Right lung (tissue), 5 donors: ENCODE measurements around the gene LIN7A. TPM values are rescaled to one million over a fixed set of nuclear protein-coding genes. Genes with fewer than 3 reads are reported as not detected.
"Not testable (repeated sequence)": the region's sequence is repeated elsewhere in the genome, so short reads cannot be mapped to it uniquely, and the experiment has no call there.

Source experiments
- DNase-seq, 2 donors: peaks; one replicate each; pipeline ENCODE4 v3.0.0-alpha.2; 2013
- polyA plus RNA-seq, 5 donors: library from polyadenylated mRNA; unstranded; fragments of 120-200 nt; gene quantifications; one replicate each; pipeline versions ENCODE4 v1.2.1 to v1.2.3, GENCODE V29; 2013; ENCODE audit warnings: inconsistent platforms in 1 of 5, low replicate concordance in 1 of 5; ENCODE audit not compliant: insufficient read length in 5 of 5, insufficient read depth in 1 of 5

Gene LIN7A
- polyA plus RNA-seq, 5 donors: 12.1 to 25.6 (median 22.1) TPM

DNA sequence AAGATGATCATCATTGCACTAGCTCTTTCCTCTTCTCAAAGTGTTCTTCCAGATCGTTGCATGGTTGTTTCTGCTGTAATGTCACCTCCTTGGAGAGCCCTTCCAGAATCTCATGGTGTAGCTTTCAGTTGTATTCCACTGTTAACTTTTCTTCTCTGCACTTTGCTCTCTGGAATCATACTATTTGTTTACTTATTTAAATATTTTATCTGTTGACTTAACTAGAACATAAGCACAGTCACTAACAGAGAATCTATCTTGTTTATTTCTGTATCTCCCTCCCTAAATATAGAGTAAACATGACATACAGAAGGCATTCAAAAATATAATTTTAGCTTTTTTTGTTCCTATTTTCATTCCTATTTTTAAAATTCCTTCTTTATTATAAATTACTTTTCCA lies 11.8 kb downstream of the LIN7A start:
- no peak for DNase-seq

- DNase-seq: no peak
These were observed 12.5 kb downstream of the LIN7A start for GRCh38 chr12:80925237-80925636.

DNA sequence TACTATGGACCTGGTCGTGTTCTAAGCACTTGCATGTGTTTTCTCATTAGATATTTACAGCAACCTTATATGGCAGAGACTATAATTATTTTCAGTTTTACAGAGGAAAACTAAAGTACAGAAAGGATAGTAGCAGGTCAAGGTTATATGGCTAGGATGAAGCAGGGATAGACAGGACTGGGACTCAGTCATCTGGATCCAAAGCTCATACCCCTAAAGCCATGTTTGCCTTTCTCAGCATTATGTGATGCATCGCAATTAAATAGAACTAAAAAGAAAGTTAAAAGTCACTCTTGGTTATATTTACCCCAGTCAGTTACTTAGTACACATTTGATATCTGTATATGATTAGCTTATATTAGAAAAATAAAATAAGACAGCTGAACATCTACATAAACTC lies 13.3 kb downstream of the LIN7A start:
- DNase-seq: no peak

DNA sequence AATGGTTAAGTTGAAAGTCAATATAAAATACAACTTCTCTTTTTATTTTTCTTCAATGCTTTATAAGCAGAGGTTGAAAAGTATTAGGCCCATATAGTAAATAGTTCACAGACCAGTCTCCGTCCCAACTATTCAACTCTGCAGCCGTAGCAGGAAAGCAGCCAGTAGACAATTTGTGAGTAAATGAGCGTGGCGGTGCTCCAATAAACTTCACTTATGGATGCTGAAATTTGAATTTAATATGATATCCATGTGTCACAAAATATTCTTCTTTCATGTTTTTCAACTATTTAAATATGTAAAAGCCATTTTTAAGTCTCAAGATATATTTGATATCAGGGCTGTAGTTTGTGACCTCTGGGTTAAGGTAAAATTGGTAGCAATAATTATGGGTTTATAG lies 17.7 kb downstream of the LIN7A start:
- DNase-seq: no peak

DNA sequence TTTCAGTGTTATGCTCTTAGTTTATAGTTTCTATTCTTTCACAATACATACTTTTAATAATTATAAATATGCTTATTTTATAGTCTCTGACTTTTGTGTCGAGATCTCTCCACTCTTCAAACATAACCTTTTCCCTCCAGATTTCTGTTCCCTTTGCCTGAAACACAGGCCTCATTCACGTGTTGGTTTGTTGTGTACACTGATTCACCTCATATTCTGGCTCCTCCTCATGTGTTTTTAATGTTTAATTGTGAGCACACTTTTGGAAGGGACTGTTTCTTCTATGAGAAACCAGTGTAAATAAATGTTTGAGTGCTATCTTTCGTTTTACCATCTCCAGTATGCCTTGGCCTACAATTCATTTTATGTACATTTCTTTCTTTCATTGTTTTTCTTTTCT lies 20.1 kb downstream of the LIN7A start:
- no peak for DNase-seq

- peak in 1 of 2 donors; percentile 7 for DNase-seq
These were observed 24.6 kb downstream of the LIN7A start for GRCh38 chr12:80912901-80913770.

DNA sequence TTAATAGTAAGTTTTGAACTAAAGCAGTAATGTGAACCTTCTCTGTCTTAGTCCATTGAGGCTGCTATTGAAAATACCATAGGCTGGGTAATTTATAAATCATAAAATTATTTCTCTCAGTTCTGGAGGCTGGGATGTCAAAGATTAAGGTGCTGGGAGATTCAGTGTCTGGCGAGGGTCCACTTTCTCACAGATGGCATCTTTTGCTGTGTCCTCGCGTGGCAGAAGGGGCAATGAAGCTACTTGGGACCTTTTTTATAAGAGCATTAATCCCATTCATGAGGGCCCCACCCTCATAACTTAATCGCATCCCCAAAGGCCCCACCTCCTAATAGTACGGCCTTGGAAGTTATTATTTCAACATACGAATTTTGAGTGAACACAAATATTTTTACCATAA lies 28.4 kb downstream of the LIN7A start:
- DNase-seq: no peak

DNA sequence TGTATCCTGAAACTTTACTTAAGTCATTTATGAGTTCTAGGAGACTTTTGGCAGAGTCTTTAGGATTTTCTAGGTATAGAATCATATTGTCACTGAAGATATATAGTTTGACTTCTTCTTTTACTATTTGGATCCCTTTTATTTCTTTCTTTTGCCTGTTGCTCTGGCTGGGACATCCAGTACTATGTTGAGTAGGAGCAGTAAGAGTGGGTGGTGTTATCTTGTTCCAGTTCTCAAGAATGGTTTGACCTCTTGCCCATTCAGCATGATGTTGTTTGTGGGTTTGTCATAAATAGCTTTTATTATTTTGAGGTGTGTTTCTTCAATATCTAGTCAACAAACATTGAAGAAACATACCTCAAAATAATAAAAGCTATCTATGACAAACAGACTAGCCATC lies 35.0 kb downstream of the LIN7A start:
- DNase-seq: no peak

- DNase-seq: no peak
These were observed 36.1 kb downstream of the LIN7A start for GRCh38 chr12:80901661-80902060.

GRCh38 chr12:80895240-80895639 lies 42.5 kb downstream of the LIN7A start:
- no peak for DNase-seq

DNA sequence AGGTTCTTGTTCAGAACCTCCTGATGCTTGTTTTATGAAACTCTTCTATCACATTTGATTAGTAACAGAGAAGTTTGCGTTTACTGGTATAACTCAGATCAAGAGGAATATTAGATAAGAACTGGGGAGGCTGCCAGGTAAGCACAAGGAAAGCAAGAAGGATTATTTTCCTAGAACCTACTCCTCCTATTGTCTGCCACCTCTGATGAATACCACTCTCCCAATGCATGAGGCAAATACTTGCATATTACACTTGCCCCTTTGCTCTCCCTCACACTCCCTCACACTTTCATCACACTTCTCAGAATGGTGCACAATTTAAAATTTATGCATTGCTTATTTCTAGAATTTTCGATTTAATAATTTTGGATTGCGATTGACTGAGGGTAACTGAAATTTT lies 43.6 kb downstream of the LIN7A start:
- no peak for DNase-seq

DNA sequence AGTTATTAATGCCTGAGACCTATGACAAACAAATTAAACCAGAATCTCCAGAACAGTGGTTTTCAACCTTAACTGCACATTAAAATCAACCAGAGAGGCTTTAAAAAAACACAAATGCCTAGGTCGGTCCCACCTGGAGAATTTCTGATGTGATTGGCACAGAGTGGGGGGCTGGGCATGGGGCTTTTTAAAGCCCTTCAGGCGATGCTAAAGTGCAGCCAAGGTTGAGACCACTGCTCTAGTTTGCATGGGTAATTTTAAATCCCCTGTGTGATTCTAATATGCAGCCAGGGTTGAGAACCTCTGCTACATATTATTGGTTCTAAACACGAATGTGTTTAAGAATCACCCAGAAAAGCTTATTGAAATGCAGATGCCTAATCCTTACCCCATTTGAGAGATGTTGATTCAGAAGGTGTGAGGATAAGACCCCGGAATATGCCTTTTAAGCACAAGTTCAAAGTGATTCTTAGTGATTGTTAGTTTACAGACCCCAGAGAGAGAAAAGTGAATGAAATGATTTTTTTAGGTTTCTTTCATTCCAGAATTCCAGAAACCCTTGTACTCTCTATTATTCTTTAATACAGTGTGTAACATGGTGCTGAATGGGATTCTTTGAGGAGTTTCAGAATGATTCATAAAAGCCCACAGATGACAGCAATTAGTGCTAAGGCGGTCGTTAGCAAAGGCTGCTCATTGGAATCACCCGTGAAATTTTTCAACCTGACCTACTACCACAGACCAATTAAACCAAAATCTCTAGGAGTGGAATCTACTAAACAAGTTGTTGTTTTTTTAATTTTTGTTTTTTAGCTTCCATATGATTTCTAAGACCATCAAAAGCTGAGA lies 44.9 kb downstream of the LIN7A start:
- no peak for DNase-seq

DNA sequence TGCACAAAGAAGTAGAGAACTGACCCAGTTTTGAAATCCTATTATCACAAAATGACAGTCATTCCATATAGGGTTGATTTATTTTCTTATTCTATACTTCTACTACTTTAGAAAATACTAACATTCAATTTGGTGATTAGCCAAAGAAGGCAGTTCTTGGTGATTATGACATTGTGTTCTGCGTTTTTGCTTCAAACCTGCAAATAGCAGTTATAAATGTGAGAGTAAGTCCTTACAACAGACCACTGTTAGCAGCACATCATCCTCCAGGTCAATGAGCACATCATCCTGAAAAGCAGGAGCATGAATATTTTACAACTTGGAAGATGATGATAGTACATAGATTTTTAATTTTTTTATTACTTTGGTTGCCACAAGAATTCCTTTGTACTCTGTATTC lies 53.1 kb downstream of the LIN7A start:
- DNase-seq: no peak

GRCh38 chr12:80881106-80881505 lies 56.6 kb downstream of the LIN7A start:
- no peak for DNase-seq

DNA sequence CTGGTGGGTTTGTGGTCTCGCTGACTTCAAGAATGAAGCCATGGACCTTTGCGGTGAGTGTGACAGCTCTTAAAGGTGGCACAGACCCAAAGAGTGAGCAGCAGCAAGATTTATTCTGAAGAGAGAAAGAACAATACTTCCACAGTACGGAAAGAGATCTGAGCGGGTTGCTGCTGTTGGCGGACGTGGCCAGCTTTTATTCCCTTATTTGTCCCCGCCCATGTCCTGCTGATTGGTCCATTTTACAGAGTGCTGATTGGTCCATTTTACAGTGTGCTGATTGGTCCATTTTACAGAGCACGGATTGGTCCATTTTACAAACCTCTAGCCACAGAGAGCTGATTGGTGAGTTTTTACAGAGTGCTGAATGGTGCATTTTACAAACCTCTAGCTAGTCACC lies 59.3 kb downstream of the LIN7A start:
- DNase-seq: not testable (repeated sequence)

- DNase-seq: peak; percentile 56 to 81
These were observed 59.9 kb downstream of the LIN7A start for GRCh38 chr12:80877721-80878265.

- no peak for DNase-seq
These were observed 65.7 kb downstream of the LIN7A start for GRCh38 chr12:80872053-80872452.

DNA sequence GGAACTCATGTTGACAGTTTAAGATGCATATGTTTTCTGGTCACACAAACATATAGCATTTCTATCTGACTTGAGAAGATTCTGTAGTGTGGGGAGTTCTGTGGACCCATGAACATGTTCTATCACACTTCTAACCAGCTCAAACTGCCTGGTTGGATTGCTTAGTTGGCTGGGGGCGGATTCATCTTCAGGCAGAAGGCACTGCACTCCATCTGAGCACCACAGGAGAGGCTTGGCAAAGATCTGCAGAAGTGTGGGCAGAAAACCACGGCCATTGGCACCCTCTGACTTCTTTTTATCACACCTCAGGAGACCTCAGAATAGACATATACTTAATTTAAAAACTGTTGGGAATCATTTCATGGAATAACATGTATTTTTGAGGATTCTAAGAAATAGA lies 68.5 kb downstream of the LIN7A start:
- no peak for DNase-seq

GRCh38 chr12:80868576-80868975 lies 69.2 kb downstream of the LIN7A start:
- no peak for DNase-seq

DNA sequence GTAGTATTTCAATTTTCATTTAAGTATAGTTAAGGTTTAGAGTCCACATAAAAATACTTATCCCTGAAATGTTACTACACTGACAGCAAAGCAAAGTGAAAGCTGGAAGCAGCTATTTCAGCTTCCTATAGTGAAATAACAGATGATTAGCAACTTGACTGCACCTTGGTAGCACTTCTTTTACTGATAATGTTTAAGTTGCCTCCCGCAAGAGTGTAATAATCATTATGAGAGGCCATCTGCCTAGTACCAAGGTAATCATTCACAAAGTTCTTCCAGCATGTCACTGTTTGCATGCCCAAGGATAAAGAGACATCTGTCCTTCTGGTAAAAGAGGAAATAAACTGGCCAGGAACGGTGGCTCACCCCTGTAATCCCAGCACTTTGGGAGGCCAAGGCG lies 69.8 kb downstream of the LIN7A start:
- DNase-seq: no peak

- no peak for DNase-seq
These were observed 73.5 kb downstream of the LIN7A start for GRCh38 chr12:80864046-80864735.

- peak; percentile 56 to 66 for DNase-seq
These were observed 75.2 kb downstream of the LIN7A start for GRCh38 chr12:80862531-80862930.
